Measurements from ENCODE around the gene SMIM36.

The SMIM36 gene

DNA sequence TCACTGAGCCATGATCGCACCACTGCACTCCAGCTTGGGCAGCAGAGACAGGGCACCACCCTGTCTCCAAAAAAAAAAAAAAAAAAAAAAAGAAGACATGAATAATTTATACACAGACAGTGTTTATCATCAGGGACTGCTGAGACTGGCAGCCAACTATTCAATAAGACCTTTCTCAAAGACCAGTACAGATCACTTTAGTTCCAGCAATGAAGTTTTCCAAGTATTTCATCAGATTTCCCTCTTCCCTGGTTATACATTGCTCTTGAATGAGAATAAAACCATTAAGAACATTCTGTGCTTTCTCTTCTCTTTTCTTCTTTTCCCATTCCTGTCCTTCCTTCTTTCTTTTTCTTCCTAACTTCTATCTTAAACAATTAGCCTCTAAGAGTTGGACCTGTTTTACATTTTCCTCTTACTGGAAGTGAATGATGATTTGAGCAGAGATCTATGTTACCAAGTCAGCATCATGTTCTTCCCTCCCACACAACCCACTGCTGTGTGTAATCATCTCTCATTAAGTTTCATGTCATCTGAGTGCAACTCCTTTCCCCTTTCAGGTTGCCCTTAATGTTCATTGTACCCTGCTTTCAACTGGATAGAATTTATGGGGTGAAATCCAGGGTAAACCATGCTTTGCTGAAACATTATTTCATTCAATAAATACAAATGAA is 35.9 kb upstream of the SMIM36 start:
- Histone ChIP-seq H3K9me2 (replicated peaks; ENCODE audit: insufficient read depth, low read length) (no peaks in the 10 kb centered on the region), H3K4me3 (ENCODE audit: insufficient read depth, low read length, poor library complexity, severe bottlenecking) (no peak overlapping the region), H3F3A (ENCODE audit: insufficient read depth) (no peaks in the 10 kb centered on the region), H2AFZ (ENCODE audit: low read depth, low read length, severe bottlenecking) (no peak overlapping the region), H3K4me2 (ENCODE audit: low read depth, low read length, poor library complexity, severe bottlenecking) (no peak overlapping the region), H3K36me3 (ENCODE audit: low read length) (no peaks in the 10 kb centered on the region), H4K20me1 (ENCODE audit: low read depth, low read length) (no peaks in the 10 kb centered on the region), H3K79me2 (ENCODE audit: insufficient read depth, low read length) (no peaks in the 10 kb centered on the region), H3K9ac (ENCODE audit: low read length) (no peak overlapping the region), H3K9me3 (ENCODE audit: insufficient read depth, low read length) (no peaks in the 10 kb centered on the region), H3K27me3 (ENCODE audit: low read length) (no peaks in the 10 kb centered on the region), H3K27ac (ENCODE audit: low read depth, low read length) (no peak overlapping the region)
- TF ChIP-seq CTCF (IDR thresholded peaks at IDR 0.05; ENCODE audit: insufficient read depth, low read length, poor library complexity, severe bottlenecking), result no peak
- TF ChIP-seq EZH2phosphoT487 (conservative IDR thresholded peaks at IDR 0.05; ENCODE audit: low read length), result no peak

GRCh38 chr17:55546481-55546880 is 35.2 kb upstream of the SMIM36 start:
- no peak overlapping the region for H3K9ac ChIP-seq (ENCODE audit: low read length)
- H3K27me3 ChIP-seq (ENCODE audit: low read length), result no peaks in the 10 kb centered on the region
- no peak overlapping the region for H2AFZ ChIP-seq (ENCODE audit: low read depth, low read length, severe bottlenecking)
- H3K27ac ChIP-seq (ENCODE audit: low read depth, low read length), result no peak overlapping the region
- H3K4me3 ChIP-seq (ENCODE audit: insufficient read depth, low read length, poor library complexity, severe bottlenecking), result no peak overlapping the region
- no peaks in the 10 kb centered on the region for H3K36me3 ChIP-seq (ENCODE audit: low read length)
- H3K9me3 ChIP-seq (ENCODE audit: insufficient read depth, low read length), result no peaks in the 10 kb centered on the region
- TF ChIP-seq CTCF (IDR thresholded peaks at IDR 0.05; ENCODE audit: insufficient read depth, low read length, poor library complexity, severe bottlenecking), result no peak
- TF ChIP-seq EZH2phosphoT487 (conservative IDR thresholded peaks at IDR 0.05; ENCODE audit: low read length), result no peak
- H3F3A ChIP-seq (ENCODE audit: insufficient read depth), result no peaks in the 10 kb centered on the region
- H3K4me2 ChIP-seq (ENCODE audit: low read depth, low read length, poor library complexity, severe bottlenecking), result no peak overlapping the region
- H4K20me1 ChIP-seq (ENCODE audit: low read depth, low read length), result no peaks in the 10 kb centered on the region
- no peaks in the 10 kb centered on the region for H3K9me2 ChIP-seq (replicated peaks; ENCODE audit: insufficient read depth, low read length)
- H3K79me2 ChIP-seq (ENCODE audit: insufficient read depth, low read length), result no peaks in the 10 kb centered on the region

- Histone ChIP-seq H3K9me3 (ENCODE audit: insufficient read depth, low read length) (no peaks in the 10 kb centered on the region), H3K27me3 (ENCODE audit: low read length) (no peaks in the 10 kb centered on the region), H3K27ac (ENCODE audit: low read depth, low read length) (no peak overlapping the region), H3K79me2 (ENCODE audit: insufficient read depth, low read length) (no peaks in the 10 kb centered on the region), H3K9me2 (replicated peaks; ENCODE audit: insufficient read depth, low read length) (no peaks in the 10 kb centered on the region), H3K4me2 (ENCODE audit: low read depth, low read length, poor library complexity, severe bottlenecking) (no peak overlapping the region), H3K4me3 (ENCODE audit: insufficient read depth, low read length, poor library complexity, severe bottlenecking) (no peak overlapping the region), H3F3A (ENCODE audit: insufficient read depth) (no peaks in the 10 kb centered on the region), H3K36me3 (ENCODE audit: low read length) (no peaks in the 10 kb centered on the region), H2AFZ (ENCODE audit: low read depth, low read length, severe bottlenecking) (no peak overlapping the region), H3K9ac (ENCODE audit: low read length) (no peak overlapping the region), H4K20me1 (ENCODE audit: low read depth, low read length) (no peaks in the 10 kb centered on the region)
- no peak for TF ChIP-seq EZH2phosphoT487 (conservative IDR thresholded peaks at IDR 0.05; ENCODE audit: low read length)
- TF ChIP-seq CTCF (IDR thresholded peaks at IDR 0.05; ENCODE audit: insufficient read depth, low read length, poor library complexity, severe bottlenecking), result no peak
These were observed 34.6 kb upstream of the SMIM36 start for GRCh38 chr17:55545806-55546205.

Data from SU-DHL-6 (cell line).